Small intestine (tissue), 7 donors: ENCODE data around the gene SEL1L3. TPM values are rescaled to one million over a fixed set of nuclear protein-coding genes. Genes with fewer than 3 reads are reported as not detected.

Source experiments
- DNase-seq, 2 donors: peaks; one replicate each; pipeline versions ENCODE4 v3.0.0 to v3.0.0-alpha.2; 2013
- FAIRE-seq: peaks from 2 replicates; lab custom pipeline; 2012; peaks lifted over from hg19 to GRCh38; lab: Jason Lieb, UNC
- H3K27ac ChIP-seq, 3 donors: one replicate each; pipeline ENCODE4 v1.5.1; 2013; ENCODE audit warnings: low read length in 2 of 3, mild to moderate bottlenecking in 2 of 3, control low read depth in 1 of 3, inconsistent platforms in 1 of 3, low read depth in 1 of 3, moderate library complexity in 1 of 3
- H3K27me3 ChIP-seq, 3 donors: one replicate each; pipeline ENCODE4 v1.6.1; 2013; ENCODE audit warnings: low read length in 3 of 3, inconsistent platforms in 1 of 3; ENCODE audit not compliant: control insufficient read depth in 3 of 3, insufficient read depth in 3 of 3
- H3K36me3 ChIP-seq, 3 donors: one replicate each; pipeline ENCODE4 v1.6.1; 2013; ENCODE audit warnings: low read length in 3 of 3, inconsistent platforms in 1 of 3, low read depth in 1 of 3, mild to moderate bottlenecking in 1 of 3, moderate library complexity in 1 of 3; ENCODE audit not compliant: control insufficient read depth in 3 of 3, insufficient read depth in 2 of 3
- H3K4me1 ChIP-seq, 3 donors: one replicate each; pipeline ENCODE4 v1.6.1; 2013; ENCODE audit warnings: low read length in 2 of 3, inconsistent platforms in 1 of 3, low read depth in 1 of 3, mild to moderate bottlenecking in 1 of 3, moderate library complexity in 1 of 3; ENCODE audit not compliant: control insufficient read depth in 3 of 3, insufficient read depth in 2 of 3
- H3K4me3 ChIP-seq, 3 donors: one replicate each; pipeline ENCODE4 v1.5.1; 2013; ENCODE audit warnings: low read length in 3 of 3, control low read depth in 1 of 3, inconsistent platforms in 1 of 3, low read depth in 1 of 3, mild to moderate bottlenecking in 1 of 3, moderate library complexity in 1 of 3
- H3K9me3 ChIP-seq, 2 donors: one replicate each; pipeline ENCODE4 v1.6.1; 2013; ENCODE audit warnings: low read depth in 1 of 2, low read length in 1 of 2; ENCODE audit not compliant: control insufficient read depth in 2 of 2, insufficient read depth in 1 of 2
- WGBS, 3 donors: extraction: QIAGEN DNeasy Blood & Tissue Kit; methylation state at CpG; one replicate each; pipeline ENCODE4 v1.1.7; 2013; 5-methylcytosine and 5-hydroxymethylcytosine counted together
- polyA plus RNA-seq, 4 donors: library from polyadenylated mRNA; stranded (reverse) in 3 of 4; unstranded in 1 of 4; fragments of 200-250 nt in 3 of 4; fragments of 120-200 nt in 1 of 4; gene quantifications; one replicate each; pipeline versions ENCODE4 v1.2.1 to v1.2.3, GENCODE V29; 2013
- donor health status: healthy with polysubstance abuse.
- donor health status: control.
- donor health status: control.
- donor health status: Bipolar disorder and iron deficiency.
- donor health status: healthy.

The SEL1L3 gene
- polyA plus RNA-seq, 4 donors, result 42.7 to 77.5 (median 51.2) TPM

DNA sequence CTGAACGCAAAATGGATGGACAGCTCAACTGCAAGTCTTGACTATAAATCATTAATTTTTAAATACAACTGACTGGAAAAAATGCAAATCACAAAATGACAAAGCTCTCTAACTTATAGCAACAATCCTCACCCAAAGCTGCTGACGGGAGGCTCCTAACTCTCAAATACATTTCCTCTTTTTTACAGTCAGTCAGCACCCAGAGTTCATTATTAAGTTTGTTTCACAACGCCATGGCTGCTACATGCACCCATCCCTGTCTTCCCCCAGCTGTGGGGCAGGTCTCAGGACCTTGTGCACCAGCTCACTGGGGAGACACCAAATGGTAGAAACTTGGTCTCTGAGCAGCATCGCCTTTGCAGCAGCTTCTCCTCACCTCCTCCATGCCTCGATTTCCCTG, 109.5 kb downstream of the SEL1L3 start:
- Histone ChIP-seq H3K27ac (no peak overlapping the region), H3K4me3 (no peak overlapping the region), H3K4me1 (no peaks in the 10 kb centered on the region), H3K27me3 (no peaks in the 10 kb centered on the region), H3K9me3 (no peaks in the 10 kb centered on the region), H3K36me3 (peaks cover 2 to 29% (median 3%) of the 10 kb centered on the region in 3 donors)
- FAIRE-seq (no peak), DNase-seq (no peak)
- 96 to 97% (median 97%) methylated on average over 5 of the region's 5 CpGs for WGBS, 3 donors

DNA sequence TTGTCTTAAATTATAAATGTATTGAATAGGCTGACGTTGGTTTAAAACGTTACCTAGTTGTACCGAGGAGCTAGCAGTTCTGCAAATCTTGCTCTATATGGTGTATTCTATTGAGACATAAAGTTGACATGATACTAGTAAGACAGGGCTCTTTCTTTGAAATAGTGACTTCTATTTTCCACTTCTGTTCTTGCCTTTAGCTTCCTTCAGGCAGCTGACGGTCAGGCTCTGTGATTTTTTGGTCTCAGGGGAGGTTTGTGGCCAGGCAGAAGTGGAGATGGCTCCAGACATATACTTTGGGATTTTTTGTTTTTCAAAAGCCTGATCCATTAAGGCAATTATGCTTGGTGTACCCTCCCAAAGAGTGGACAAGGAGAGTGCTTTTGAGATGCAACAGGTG, 111.9 kb downstream of the SEL1L3 start:
- FAIRE-seq (no peak), DNase-seq (no peak)
- Histone ChIP-seq H3K27ac (no peak overlapping the region), H3K4me3 (no peak overlapping the region), H3K9me3 (no peaks in the 10 kb centered on the region), H3K36me3 (peaks cover 0 to 22% (median 2%) of the 10 kb centered on the region in 3 donors), H3K4me1 (no peaks in the 10 kb centered on the region), H3K27me3 (no peaks in the 10 kb centered on the region)
- WGBS, 3 donors, result 88 to 90% (median 90%) methylated on average over 4 of the region's 4 CpGs

DNA sequence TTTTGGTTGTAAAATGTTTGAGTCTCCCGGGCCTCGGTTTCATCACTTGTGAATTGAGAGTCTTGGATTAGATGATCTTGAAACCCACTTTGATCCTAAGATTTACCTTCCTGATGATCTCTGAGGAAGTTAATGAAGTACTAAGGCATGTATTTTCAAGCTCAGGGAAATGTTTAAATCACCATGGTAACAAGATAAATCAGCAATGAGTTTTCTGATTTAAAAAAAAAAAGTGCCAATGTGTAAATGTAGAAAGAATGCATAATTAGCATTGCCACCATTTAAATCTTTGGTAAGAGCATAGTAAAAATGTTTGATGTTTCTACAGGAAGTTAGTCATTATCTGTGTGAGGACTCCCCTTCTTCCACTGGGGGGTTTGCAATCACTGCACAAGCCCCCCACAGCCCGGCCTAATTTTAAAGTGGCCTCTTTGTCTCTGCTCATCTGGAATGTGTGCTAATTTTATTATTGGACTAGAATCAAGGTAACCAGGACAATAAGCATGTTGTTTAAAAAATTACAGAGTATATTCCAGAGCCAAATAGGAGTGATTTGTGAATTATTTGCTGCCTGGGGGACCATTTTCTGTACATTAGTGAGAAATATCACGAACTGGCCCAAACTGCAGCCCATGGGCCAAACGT, 113.5 kb downstream of the SEL1L3 start:
- no peak overlapping the region for H3K27ac ChIP-seq
- H3K36me3 ChIP-seq, result peaks cover 0 to 23% (median 0%) of the 10 kb centered on the region in 3 donors
- H3K4me3 ChIP-seq, result no peak overlapping the region
- H3K9me3 ChIP-seq, result no peaks in the 10 kb centered on the region
- DNase-seq, result no peak
- WGBS, 3 donors, result 77 to 85% (median 83%) methylated on average over 5 of the region's 5 CpGs
- FAIRE-seq, result no peak
- H3K4me1 ChIP-seq, result no peaks in the 10 kb centered on the region
- H3K27me3 ChIP-seq, result no peaks in the 10 kb centered on the region

DNA sequence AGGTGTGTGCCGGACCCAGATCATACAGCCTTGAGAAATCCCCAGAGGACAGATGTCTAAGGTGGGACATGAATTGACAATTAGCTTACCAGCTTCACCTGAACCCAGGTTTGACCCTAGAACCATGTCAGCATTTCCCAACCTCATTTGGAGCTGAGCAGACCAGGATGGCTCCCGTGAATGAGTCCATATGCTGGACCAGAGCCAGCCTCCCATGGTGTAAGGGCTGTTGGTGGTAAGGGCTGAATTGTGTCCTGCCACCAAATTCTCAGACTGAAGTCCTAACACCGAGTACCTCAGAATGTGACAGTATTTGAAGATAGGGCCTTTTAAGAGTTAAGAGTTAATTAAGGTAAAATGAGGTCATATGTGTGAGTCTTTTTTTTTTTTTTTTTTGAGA, 118.8 kb downstream of the SEL1L3 start:
- FAIRE-seq, result no peak

DNA sequence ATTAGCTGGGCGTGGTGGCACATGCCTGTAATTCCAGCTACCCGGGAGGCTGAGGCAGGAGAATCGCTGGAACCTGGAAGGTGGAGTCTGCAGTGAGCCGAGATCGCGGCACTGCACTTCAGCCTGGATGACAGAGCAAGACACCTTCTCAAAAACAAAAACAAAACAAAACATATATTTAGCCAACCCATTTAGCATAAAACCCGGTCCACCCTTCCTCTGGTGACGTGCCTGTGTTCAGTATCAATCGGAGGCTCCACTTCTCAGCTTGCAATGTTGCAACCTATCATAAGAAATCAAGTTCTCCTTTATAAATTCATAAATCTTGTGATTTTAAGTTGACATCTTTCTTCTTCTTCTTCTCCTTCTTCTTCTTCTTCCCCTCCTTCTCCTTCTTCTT, 133.2 kb downstream of the SEL1L3 start:
- WGBS, 3 donors, result 93 to 96% (median 94%) methylated on average over 9 of the region's 9 CpGs
- Histone ChIP-seq H3K9me3 (no peaks in the 10 kb centered on the region), H3K4me3 (no peak overlapping the region), H3K36me3 (no peaks in the 10 kb centered on the region), H3K27me3 (no peaks in the 10 kb centered on the region), H3K4me1 (no peaks in the 10 kb centered on the region), H3K27ac (no peak overlapping the region)
- FAIRE-seq (no peak), DNase-seq (no peak)

More for the DNA sequence above, 118.8 kb downstream of the SEL1L3 start:
- peaks cover 0 to 3% (median 0%) of the 10 kb centered on the region in 3 donors for H3K36me3 ChIP-seq
- no peaks in the 10 kb centered on the region for H3K4me1 ChIP-seq
- H3K9me3 ChIP-seq, result no peaks in the 10 kb centered on the region
- no peak for DNase-seq
- WGBS, 3 donors, result 81 to 92% (median 84%) methylated on average over 3 of the region's 3 CpGs
- no peak overlapping the region for H3K4me3 ChIP-seq
- H3K27ac ChIP-seq, result no peak overlapping the region
- no peaks in the 10 kb centered on the region for H3K27me3 ChIP-seq

DNA sequence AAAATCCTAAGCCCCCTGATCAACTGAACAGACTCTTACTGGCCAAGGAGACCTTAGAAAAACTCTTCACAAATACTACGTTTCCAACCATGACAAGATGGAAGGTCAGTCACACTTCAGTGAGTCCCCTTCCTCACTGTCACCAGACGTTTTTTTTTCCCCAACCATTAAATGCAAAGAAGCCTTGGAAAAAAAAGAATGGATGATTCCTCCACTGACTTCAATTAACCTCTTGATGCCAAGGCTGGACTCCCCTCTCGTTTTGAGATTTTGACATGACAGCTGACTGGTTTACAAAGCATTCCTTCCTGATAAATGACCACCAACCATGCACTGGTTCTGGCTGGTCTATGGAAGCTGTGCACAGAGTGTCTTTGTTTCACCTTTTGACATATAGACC, 133.9 kb downstream of the SEL1L3 start:
- 61 to 73% (median 63%) methylated on average over 3 of the region's 3 CpGs for WGBS, 3 donors
- no peak for FAIRE-seq

DNA sequence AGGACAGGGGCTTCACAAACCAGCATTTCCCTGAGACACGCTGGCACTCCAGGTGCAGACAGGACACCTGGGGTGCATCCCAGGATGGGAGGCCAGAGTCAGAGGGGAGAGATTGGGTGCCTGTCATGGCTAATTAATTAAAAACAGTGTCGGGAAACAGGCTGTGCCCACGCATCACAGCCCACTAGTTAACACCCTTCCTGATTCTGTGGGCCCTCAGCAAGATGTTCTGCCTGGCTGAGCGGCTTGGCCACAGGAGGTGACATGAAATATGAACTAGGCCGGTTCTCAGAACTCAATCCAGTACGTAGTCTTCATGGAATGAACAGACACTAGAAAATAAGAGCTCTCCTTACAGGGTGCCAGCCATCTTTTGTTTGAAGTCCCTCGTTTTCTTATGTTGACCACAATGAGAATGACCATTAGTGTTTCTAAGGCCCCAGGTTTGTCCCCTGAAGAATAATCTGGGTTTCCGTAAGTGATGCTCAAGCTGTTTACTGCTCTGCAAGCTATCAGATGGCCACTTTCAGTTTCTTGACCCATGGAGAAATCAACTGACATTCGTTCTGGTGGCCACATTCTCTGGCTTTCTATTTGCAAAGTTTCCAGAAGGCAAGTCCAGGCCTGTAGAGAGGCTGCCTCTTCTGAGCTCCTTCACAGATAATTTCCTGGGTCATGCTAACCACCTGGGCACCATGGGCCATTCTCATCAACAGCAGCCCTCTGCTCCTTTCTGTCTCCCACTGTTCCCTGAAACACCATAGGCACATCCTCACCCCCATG, 134.9 kb downstream of the SEL1L3 start:
- Histone ChIP-seq H3K4me3 (no peak overlapping the region), H3K4me1 (no peaks in the 10 kb centered on the region), H3K36me3 (no peaks in the 10 kb centered on the region), H3K9me3 (no peaks in the 10 kb centered on the region), H3K27ac (no peak overlapping the region), H3K27me3 (no peaks in the 10 kb centered on the region)
- FAIRE-seq, result no peak
- no peak for DNase-seq
- WGBS, 3 donors, result 89 to 93% (median 89%) methylated on average over 9 of the region's 9 CpGs

More for the DNA sequence above, 133.9 kb downstream of the SEL1L3 start:
- H3K36me3 ChIP-seq, result no peaks in the 10 kb centered on the region
- no peaks in the 10 kb centered on the region for H3K9me3 ChIP-seq
- H3K27me3 ChIP-seq, result no peaks in the 10 kb centered on the region
- no peak for DNase-seq
- no peak overlapping the region for H3K4me3 ChIP-seq
- H3K27ac ChIP-seq, result no peak overlapping the region
- no peaks in the 10 kb centered on the region for H3K4me1 ChIP-seq

DNA sequence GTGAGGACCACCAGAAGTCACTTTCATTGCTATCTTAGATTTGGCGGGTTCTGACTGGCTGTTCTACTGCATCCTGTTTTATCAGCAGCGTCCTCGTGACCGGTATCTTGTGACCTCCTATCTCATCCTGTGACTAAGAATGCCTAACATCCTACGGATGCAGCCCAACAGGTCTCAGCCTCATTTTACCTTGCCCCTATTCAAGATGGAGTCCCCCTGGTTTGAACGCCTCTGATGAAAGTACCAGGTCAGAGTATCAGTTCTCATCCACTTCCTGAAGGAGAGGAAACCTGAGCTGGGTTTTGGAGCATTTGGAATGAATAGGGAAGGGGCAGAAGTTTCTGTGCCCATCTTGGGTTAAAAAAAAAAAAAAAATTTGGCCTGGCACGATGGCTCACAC, 136.9 kb downstream of the SEL1L3 start:
- H3K36me3 ChIP-seq, result no peaks in the 10 kb centered on the region
- no peaks in the 10 kb centered on the region for H3K27me3 ChIP-seq
- DNase-seq (no peak), FAIRE-seq (no peak)
- H3K27ac ChIP-seq, result no peak overlapping the region
- no peaks in the 10 kb centered on the region for H3K4me1 ChIP-seq
- no peaks in the 10 kb centered on the region for H3K9me3 ChIP-seq
- H3K4me3 ChIP-seq, result no peak overlapping the region
- WGBS, 3 donors, result 64 to 82% (median 77%) methylated on average over 7 of the region's 7 CpGs
